WI38 (cell line): ENCODE measurements around the gene ARHGAP24.

Experiments used
- H3K4me3 ChIP-seq: 2 replicates; pipeline ENCODE4 v1.5.1; 2011; ENCODE audit warnings: low read depth, mild to moderate bottlenecking, control low read depth, low read length
- TF ChIP-seq, protein P1 (sequence below): IDR thresholded peaks from 2 replicates; pipeline ENCODE4 v1.5.1; 2012; ENCODE audit warnings: low read depth, mild to moderate bottlenecking, control low read depth, low read length

Gene ARHGAP24

DNA sequence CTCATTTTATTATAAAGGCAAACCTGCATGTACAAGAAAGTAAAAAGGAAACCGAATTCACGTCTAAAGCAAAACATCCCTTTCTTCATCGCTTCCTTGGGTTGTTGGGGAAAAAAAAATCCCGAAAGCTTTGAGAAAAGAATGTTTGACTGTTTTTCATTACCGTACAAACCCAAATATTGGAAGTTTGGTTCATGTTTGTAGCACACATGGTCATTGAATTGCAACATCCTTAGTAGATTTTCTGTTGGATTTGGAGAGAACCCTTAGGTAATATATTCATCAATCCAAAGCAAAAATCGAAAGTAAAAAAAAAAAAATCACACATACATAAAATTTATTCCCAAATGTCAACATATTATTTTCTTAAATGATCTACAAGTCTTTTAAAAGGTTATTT lies 464.6 kb downstream of the ARHGAP24 start:
- H3K4me3 ChIP-seq, result no peak overlapping the region
- TF ChIP-seq, protein P1, sequence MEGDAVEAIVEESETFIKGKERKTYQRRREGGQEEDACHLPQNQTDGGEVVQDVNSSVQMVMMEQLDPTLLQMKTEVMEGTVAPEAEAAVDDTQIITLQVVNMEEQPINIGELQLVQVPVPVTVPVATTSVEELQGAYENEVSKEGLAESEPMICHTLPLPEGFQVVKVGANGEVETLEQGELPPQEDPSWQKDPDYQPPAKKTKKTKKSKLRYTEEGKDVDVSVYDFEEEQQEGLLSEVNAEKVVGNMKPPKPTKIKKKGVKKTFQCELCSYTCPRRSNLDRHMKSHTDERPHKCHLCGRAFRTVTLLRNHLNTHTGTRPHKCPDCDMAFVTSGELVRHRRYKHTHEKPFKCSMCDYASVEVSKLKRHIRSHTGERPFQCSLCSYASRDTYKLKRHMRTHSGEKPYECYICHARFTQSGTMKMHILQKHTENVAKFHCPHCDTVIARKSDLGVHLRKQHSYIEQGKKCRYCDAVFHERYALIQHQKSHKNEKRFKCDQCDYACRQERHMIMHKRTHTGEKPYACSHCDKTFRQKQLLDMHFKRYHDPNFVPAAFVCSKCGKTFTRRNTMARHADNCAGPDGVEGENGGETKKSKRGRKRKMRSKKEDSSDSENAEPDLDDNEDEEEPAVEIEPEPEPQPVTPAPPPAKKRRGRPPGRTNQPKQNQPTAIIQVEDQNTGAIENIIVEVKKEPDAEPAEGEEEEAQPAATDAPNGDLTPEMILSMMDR, result no peak

DNA sequence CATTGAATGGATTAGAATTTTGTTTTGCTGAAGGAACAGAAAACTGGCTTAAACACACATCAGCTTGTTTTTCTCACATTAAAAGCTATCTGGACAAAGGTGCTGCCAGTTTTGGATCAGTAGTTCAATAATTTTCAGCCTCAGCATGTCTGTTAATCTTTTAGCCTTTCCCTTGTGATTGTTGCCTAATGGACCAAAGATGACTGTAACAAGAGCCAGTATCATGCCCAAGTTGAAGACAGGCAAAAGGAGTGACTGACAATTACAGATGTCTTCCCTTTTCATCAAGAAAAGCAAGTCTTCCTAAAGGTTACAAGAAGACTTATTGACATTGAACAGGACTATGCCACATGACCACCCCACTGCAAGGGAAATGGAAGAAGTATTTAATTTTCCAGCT lies 465.2 kb downstream of the ARHGAP24 start:
- TF ChIP-seq, protein P1, result no peak
- H3K4me3 ChIP-seq, result no peak overlapping the region

DNA sequence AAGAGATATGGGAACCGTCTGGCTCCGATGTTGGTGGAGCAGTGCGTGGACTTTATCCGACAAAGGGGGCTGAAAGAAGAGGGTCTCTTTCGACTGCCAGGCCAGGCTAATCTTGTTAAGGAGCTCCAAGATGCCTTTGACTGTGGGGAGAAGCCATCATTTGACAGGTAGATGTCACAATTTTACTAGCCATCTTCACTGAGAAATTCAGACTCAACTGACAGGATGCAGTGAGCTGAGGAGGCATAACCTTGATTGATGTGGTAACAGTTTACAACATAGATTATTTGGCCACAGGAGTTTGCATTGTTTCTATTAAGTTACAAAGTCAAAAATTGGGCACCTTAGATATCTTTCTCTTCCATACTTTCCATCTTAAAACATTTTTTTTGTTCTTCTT lies 467.2 kb downstream of the ARHGAP24 start:
- TF ChIP-seq, protein P1, result no peak
- H3K4me3 ChIP-seq, result no peak overlapping the region

DNA sequence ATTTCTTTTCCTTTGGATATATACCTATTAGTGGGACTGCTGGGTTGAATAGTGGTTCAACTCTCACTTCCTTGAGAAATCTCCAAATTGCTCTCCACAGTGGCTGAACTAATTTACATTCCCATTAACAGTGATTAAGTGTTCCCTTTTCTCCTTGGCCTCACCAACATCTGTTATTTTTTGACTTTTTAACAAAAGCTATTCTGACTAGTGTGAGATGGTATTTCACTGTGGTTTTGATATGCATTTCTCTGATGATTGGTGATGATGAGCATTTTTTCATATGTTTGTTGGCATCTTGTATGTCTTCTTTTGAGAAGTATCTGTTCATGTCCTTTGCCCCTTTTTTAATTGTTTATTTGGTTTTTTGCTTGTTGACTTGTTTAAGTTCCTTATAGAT lies 471.9 kb downstream of the ARHGAP24 start:
- TF ChIP-seq, protein P1, result no peak
- no peak overlapping the region for H3K4me3 ChIP-seq

DNA sequence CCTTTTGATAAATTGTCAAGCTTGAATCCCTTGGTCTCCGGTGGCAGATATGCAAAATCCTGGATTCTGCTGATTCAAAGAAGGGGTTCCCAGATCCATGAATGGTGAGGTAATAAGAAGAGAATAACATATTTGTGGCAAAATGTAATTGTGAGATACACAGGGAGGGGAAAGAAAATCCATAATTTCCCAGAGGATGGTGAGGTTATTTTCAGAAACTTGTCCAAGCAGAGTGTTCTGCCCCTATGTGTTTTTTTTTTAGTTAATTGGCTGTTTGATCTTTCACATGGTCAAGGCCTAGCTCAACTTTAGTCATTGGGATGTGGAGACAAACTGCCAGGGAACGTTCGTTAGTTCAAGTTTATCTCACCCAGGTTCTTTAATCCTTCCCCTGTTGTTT lies 476.1 kb downstream of the ARHGAP24 start:
- H3K4me3 ChIP-seq, result no peak overlapping the region
- TF ChIP-seq, protein P1, result no peak

DNA sequence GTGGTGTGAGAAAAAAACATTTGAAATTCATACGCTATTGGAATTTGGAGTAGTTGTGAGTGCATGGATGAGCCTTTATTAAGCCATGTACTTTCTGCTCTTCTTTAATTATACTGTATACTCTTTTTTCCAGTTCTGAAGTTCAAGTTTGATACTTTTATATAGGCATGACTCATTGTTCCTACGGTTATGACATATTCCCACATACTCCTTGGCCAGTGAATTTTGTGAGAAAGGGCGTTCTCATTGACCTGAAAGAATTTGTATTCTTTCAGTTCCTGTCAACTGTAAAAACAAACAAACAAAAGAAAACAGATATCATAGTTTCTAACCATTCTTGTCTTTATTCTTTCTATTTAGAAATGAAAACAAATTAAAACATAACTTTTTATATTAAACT lies 477.6 kb downstream of the ARHGAP24 start:
- TF ChIP-seq, protein P1, result no peak
- no peak overlapping the region for H3K4me3 ChIP-seq

DNA sequence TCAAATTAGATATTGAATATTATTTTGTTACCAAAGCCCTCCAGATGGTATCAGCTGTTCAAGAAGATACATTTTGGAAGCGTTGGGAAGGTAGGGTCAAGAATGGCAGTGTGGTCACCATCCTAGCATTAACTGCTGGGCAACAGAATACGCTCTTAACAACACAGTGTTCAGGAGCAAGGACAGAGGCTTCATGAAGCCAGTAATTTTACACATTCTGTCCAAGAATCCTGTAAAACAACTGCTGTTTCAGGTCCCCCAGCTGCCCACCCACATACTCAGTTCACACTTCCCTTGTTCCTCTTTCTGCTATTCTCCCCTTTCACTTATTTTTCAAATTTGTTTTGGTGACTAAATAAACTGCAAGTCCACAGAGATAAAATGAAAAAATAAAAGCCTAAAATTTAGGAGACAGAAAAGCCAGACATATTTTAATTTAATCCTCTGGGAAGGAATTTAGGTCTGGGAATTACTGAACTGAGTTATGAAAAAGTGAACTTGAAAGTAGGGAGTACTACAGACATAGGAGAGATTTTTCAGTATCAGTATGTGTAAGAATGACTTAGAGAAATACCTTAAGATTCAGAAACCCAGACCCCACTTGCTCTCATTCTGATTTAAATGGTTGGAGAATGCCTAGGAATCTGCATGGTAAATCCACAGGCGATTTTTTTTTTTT lies 478.2 kb downstream of the ARHGAP24 start:
- no peak overlapping the region for H3K4me3 ChIP-seq
- TF ChIP-seq, protein P1, result no peak
